Measurements from ENCODE around the gene MRNIP. TPM values are rescaled to one million over a fixed set of nuclear protein-coding genes. Genes with fewer than 3 reads are reported as not detected.

Gene MRNIP
- total and polyA plus RNA-seq, 2 of the 4 experiments (the other 2 are of a cell fraction) = 6.6 to 24.7 TPM

DNA sequence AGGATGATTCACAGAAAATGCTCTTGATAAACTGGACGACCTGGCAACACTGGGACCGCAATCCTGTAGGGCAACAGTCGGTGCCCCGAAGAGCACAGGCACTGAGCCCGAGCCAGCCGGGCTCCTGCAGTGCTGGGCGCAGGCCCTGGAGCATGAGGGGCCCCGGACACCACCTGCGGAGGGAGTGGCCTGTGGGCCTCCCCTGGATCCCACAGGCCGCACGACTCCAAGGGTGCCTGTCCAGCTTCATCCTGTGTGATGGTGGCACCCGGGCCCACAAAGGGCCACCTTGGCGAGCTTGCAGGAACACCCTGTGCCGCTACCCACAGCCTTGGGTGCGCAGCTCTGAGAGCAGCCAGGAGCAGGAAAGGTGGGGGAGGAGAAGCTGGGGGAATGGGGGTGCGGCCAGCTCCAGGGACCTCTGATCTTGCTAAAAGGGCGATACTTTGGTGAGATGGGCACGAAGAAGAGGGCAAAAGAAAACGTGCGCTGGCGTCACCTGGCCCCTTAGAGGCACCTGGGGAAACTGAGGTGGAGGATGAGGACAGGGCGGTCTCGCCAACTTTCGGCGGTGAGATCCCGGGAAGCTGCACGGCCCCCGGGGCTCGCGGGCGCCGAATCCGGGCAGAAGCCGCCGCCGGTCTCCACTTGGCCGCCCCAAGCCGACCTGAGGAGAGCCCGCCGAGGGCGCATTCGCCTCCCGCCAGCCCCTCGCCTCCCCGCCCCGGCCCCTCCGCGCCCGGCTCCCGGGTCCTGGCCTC, 48.4 kb upstream of the MRNIP start:
- peak; percentile 7 for DNase-seq
- peaks cover 25% of the 10 kb centered on the region for H3K36me3 ChIP-seq (ENCODE audit: control insufficient read depth, insufficient read depth, low read length)
- H3K56ac ChIP-seq (ENCODE audit: extremely low read depth, insufficient read depth, low read length) = no peak overlapping the region
- POLR2A ChIA-PET (ENCODE audit: unreplicated experiment) = no interaction called here
- 23% methylated on average over 28 of the region's 50 CpGs; no CpG with 5 or more reads in 1 of the 2 experiments for WGBS, 2 experiments (ENCODE audit: extremely low coverage in 2 of 2, insufficient read length in 1 of 2)
- ATAC-seq (ENCODE audit: low read depth) = peak; percentile 27
- H3K4me3 ChIP-seq (ENCODE audit: insufficient read depth, low read depth, low read length) = peak overlapping the region; percentile 99
- H2BK15ac ChIP-seq (ENCODE audit: low read depth, low read length) = no peak overlapping the region
- H4K8ac ChIP-seq (ENCODE audit: low read depth in 2 of 2, low read length in 2 of 2) = peak overlapping the region; percentile 71 to 95; a peak in 3 of 4 replicates
- peaks cover 25 to 47% of the 10 kb centered on the region in 2 experiments for H3K79me1 ChIP-seq (ENCODE audit: low read depth in 1 of 2, low read length in 2 of 2)
- no peaks in the 10 kb centered on the region for H3K9me3 ChIP-seq (ENCODE audit: control insufficient read depth, insufficient read depth, low read length)
- H3K23ac ChIP-seq (ENCODE audit: low read depth, low read length) = peak overlapping the region; percentile 1; the same call in 1 of the 2 replicates
- no peak overlapping the region for H3K18ac ChIP-seq (ENCODE audit: low read depth, low read length)
- H2AK5ac ChIP-seq (ENCODE audit: low read depth, low read length) = peak overlapping the region; percentile 70
- in situ Hi-C loops (cut with MboI; ENCODE audit: low sequenced_read_pairs) = no loop called here
- CTCF ChIA-PET = interaction anchor here (0.6 kb wide), 1 partner anchor 9 kb away, joined by 3 read pairs; no protein-coding TSS in a partner anchor
- H3K4me1 ChIP-seq (ENCODE audit: control insufficient read depth, insufficient read depth, low read length) = peaks cover 7% of the 10 kb centered on the region; the same call in 1 of the 2 replicates
- H2BK20ac ChIP-seq (ENCODE audit: low read depth, low read length) = no peak overlapping the region
- dilution Hi-C loops (cut with HindIII; ENCODE audit: low sequenced_read_pairs, unreplicated experiment) = no loop called here
- H3K27me3 ChIP-seq (ENCODE audit: control insufficient read depth, insufficient read depth, low read length) = no peaks in the 10 kb centered on the region
- peak overlapping the region; percentile 77; the same call in 1 of the 2 replicates for H3K4ac ChIP-seq (ENCODE audit: low read depth, low read length)
- peak overlapping the region; percentile 83 for H2AK9ac ChIP-seq (replicated peaks; ENCODE audit: low read depth, low read length, poor library complexity)
- no peak overlapping the region for H2BK5ac ChIP-seq (ENCODE audit: low read depth, low read length, poor library complexity, severe bottlenecking)
- peaks cover 14% of the 10 kb centered on the region; the same call in 1 of the 2 replicates for H4K20me1 ChIP-seq (ENCODE audit: insufficient read depth, low read length)
- H3K14ac ChIP-seq (replicated peaks; ENCODE audit: low read depth, low read length) = peak overlapping the region; percentile 92
- TF ChIP-seq MAZ (IDR thresholded peaks at IDR 0.05; ENCODE audit: borderline replicate concordance, low read depth, low read length) (no peak; the same call in 1 of the 2 replicates), RFX5 (IDR thresholded peaks at IDR 0.05; ENCODE audit: low read depth, low read length) (no peak), BHLHE40 (IDR thresholded peaks at IDR 0.05; ENCODE audit: low read depth, low read length) (no peak), POLR2A (IDR thresholded peaks at IDR 0.05; ENCODE audit: low read depth, low read length) (no peak), MAFK (IDR thresholded peaks at IDR 0.05; ENCODE audit: low read depth, low read length) (no peak), CEBPB (IDR thresholded peaks at IDR 0.05; ENCODE audit: low read depth, low read length) (no peak), CHD1 (IDR thresholded peaks at IDR 0.05; ENCODE audit: low read depth, low read length) (no peak), SMC3 (IDR thresholded peaks at IDR 0.05; ENCODE audit: low read depth, low read length) (no peak)
- TF ChIP-seq, protein P1, sequence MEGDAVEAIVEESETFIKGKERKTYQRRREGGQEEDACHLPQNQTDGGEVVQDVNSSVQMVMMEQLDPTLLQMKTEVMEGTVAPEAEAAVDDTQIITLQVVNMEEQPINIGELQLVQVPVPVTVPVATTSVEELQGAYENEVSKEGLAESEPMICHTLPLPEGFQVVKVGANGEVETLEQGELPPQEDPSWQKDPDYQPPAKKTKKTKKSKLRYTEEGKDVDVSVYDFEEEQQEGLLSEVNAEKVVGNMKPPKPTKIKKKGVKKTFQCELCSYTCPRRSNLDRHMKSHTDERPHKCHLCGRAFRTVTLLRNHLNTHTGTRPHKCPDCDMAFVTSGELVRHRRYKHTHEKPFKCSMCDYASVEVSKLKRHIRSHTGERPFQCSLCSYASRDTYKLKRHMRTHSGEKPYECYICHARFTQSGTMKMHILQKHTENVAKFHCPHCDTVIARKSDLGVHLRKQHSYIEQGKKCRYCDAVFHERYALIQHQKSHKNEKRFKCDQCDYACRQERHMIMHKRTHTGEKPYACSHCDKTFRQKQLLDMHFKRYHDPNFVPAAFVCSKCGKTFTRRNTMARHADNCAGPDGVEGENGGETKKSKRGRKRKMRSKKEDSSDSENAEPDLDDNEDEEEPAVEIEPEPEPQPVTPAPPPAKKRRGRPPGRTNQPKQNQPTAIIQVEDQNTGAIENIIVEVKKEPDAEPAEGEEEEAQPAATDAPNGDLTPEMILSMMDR (conservative IDR thresholded peaks at IDR 0.05; ENCODE audit: low read depth, low read length) = no peak
- peak overlapping the region; percentile 59 for H3K27ac ChIP-seq (ENCODE audit: insufficient read depth, low read length)
- peak overlapping the region; percentile 65; the same call in 1 of the 2 replicates for H4K91ac ChIP-seq (ENCODE audit: insufficient read depth, low read depth, low read length)
- peak overlapping the region; percentile 83 for H3K9ac ChIP-seq (ENCODE audit: low read depth, low read length)
- BruUV-seq (replicated peaks) = no TSS peak
- H3K4me2 ChIP-seq (ENCODE audit: low read depth, low read length) = peak overlapping the region; percentile 86
- peaks cover 4% of the 10 kb centered on the region; the same call in 1 of the 2 replicates for H3K9me1 ChIP-seq (ENCODE audit: insufficient read depth, low read length)
- H2AFZ ChIP-seq (replicated peaks; ENCODE audit: low read length, poor library complexity) = peak overlapping the region; percentile 82
- H4K5ac ChIP-seq (ENCODE audit: low read depth, low read length) = no peak overlapping the region; the same call in 1 of the 2 replicates
- intact Hi-C loops (cut with micrococcal nuclease) = loop anchor here (5.0 kb wide), 2 partner anchors 105 to 165 kb away; partner anchors contain the start of gene RNF130
- H2BK120ac ChIP-seq (ENCODE audit: low read depth, low read length) = no peak overlapping the region

Measured in IMR-90 (cell line).